LNCAP (cell line): ENCODE results near the gene OTOP3.

Source experiments
- TF ChIP-seq, protein P1 (sequence below): fragments of 450-650 bp; IDR thresholded peaks from 2 replicates; pipeline ENCODE4 v1.5.1; 2017; ENCODE audit warnings: mild to moderate bottlenecking

Gene OTOP3

GRCh38 chr17:74986206-74986576, 50.5 kb downstream of the OTOP3 start:
- TF ChIP-seq, protein P1, sequence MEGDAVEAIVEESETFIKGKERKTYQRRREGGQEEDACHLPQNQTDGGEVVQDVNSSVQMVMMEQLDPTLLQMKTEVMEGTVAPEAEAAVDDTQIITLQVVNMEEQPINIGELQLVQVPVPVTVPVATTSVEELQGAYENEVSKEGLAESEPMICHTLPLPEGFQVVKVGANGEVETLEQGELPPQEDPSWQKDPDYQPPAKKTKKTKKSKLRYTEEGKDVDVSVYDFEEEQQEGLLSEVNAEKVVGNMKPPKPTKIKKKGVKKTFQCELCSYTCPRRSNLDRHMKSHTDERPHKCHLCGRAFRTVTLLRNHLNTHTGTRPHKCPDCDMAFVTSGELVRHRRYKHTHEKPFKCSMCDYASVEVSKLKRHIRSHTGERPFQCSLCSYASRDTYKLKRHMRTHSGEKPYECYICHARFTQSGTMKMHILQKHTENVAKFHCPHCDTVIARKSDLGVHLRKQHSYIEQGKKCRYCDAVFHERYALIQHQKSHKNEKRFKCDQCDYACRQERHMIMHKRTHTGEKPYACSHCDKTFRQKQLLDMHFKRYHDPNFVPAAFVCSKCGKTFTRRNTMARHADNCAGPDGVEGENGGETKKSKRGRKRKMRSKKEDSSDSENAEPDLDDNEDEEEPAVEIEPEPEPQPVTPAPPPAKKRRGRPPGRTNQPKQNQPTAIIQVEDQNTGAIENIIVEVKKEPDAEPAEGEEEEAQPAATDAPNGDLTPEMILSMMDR = no peak

DNA sequence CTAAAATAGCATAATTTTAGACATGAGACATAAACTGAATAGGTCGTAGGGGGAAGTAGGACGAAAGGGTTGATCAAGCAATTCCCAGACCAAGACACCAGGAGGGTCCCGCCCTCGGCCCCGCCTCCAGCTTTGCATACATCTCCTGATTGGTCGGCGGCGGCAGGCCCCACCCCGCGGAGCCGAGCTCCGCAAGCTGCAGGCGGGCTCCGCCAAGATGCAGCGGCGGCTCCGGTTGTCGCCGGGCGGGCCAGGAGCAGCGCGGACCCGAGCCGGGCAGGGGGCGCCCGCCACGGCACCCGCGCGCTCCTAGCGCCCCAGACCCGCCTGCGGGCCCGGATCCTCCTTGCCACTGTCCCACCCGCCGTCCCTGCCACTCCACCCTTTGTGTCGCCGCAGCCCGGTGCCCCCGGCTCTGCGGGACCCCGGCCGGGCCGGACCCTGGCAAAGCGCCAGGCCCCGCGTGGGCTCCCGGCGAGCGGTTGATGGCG, 51.8 kb downstream of the OTOP3 start, which contains the start of gene CDR2L:
TSS of gene CDR2L (plus strand) at position 215 of the 491 bp plus-strand sequence. CDS start 412 bp downstream, outside the sequence.
- TF ChIP-seq, protein P1 = no peak; the same call in 1 of the 2 replicates

GRCh38 chr17:74987909-74988711, 52.4 kb downstream of the OTOP3 start:
- TF ChIP-seq, protein P1 = no peak

DNA sequence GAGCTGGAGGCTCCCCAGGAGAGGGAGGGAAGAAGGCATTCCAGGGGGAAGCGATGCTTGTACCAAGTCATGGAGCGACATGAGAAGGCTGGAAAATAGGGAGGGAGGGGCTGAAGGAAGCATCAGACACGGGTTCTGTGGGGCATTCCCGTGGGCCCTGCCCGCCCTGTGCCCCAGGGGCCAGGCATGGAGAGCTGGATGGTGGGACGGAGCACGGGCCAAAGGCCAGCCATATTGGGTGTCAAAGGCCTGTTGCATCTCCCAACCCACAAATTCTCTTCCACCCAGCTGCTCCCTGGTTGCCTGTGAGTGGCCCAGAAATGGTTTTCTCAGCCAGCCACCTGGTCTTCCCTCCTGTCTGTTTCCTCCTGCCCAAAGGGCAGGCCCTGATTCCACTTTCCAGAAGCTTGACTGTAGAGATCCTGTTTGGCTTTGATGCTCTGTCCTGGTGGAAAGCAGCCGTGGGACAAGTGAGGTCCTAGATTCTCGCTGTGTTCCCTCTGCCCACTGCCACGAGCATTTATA, 54.9 kb downstream of the OTOP3 start:
- TF ChIP-seq, protein P1 = no peak

- TF ChIP-seq, protein P1 = no peak
Observed at GRCh38 chr17:74992223-74992622, 56.5 kb downstream of the OTOP3 start.

DNA sequence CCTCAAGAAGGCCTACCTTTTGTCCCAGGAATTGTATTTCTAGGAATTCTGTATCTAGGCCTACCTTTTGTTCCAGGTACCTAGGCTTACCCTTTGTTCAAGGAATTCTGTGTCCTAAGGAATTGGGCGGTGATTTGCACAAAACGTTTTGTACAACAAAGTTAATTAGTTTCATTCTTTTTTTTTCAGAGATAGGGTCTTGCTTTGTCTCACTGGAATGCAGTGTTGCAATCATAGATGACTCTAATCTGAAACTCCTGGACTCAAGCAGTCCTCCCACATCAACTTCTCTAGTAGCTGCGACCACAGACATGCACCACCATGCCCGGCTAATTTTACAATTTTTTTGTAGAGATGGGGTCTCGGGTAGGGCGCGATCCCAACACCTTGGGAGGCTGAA, 58.7 kb downstream of the OTOP3 start:
- TF ChIP-seq, protein P1 = no peak

GRCh38 chr17:74995847-74996246, 60.1 kb downstream of the OTOP3 start:
- TF ChIP-seq, protein P1 = no peak
